ENCODE data around the gene ATAD3C.
"Not testable (repeated sequence)": the region's sequence is repeated elsewhere in the genome, so short reads cannot be mapped to it uniquely, and the experiment has no call there.

ATAD3C gene

DNA sequence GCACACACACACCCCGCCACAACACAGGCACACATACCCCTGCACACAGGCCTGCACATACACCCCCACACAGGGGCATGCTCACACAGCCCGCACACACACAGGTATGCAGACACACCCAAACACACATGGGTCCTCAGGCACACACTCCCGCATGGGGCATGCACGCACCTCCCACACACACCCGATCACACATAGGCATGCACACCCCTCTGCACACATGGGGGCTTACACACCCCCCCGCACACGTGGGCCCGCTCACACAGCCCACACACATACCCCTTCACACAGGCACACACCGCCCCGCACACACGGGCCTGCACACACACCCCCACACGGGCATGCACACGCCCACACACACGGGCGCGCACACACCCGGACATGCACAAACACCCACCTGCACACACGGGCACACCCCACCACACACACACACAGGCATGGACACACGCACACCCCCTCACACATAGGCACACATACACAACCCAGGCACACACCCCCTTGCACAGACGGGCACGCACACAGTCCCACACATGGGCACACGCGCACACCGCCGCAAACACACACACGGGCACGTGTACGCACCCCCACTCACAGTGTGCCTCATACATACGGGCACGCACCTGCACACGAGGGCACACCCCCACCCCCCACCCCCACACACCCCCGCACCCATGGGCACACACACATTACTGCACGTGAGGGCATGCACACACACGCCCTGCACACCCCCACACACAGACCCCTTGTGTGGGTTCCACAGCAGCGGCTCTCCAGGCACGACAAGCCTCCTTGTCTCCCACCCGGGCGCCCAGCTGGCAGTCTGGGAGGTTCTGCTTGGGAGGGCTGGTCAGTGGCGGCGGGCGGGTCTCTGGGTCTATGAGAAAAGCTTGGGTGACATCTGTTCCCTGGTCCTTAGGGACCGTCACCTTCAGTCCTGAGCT, 30.3 kb downstream of the ATAD3C start:
- DNase-seq: no peak

DNA sequence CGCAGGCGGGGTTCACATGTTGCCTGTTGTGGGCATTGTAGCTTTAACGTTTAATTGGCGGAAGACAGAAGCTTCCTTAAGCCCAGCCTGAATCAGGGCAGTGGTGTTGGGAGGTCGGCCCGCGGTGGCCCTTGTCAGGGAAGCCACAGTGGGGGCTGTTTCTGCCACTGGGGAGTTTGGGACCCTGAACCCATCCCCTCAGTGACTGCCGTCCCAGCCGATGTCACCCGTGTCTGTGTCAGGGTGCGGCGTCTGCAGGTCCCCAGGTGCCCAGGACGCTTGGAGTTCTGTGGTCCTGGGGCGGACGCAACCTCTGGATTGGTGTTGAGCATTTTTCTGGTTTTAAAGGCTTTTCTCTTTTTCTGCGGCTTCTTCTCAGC, 31.0 kb downstream of the ATAD3C start:
- DNase-seq: not testable (repeated sequence)

DNA sequence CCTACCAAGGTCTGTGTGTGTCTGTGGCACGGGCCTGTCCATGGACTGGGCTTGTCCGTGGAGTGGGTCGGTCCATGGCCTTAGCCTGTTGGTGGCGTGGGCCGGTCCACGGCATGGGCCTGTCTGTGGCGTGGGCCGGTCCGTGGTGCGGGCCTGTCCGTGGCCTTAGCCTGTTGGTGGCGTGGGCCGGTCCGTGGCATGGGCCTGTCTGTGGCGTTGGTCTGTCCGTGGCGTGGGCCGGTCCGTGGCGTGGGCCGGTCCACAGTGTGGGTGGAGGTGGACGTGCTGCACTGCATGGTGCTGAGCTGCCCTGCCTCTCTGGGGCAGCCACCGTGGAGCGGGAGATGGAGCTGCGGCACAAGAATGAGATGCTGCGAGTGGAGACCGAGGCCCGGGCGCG, 32.3 kb downstream of the ATAD3C start:
- not testable (repeated sequence) for DNase-seq

DNA sequence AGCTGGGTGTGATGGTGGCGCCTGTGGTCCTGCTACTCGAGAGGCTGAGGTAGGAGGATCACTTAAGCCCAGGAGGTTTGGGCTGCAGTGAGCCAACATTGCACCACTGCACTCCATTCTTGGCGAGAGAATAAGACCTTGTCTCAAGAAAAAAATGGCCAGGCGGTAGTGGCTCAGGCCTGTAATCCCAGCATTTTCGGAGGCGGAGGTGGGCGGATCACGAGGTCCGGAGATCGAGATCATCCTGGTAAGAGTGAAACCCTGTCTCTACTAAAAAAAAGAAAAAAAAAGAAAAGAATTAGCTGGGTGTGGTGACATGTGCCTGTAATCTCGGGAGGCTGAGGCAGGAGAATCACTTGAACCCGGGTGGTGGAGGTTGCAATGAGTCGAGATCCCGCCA, 33.4 kb downstream of the ATAD3C start:
- DNase-seq: no peak

DNA sequence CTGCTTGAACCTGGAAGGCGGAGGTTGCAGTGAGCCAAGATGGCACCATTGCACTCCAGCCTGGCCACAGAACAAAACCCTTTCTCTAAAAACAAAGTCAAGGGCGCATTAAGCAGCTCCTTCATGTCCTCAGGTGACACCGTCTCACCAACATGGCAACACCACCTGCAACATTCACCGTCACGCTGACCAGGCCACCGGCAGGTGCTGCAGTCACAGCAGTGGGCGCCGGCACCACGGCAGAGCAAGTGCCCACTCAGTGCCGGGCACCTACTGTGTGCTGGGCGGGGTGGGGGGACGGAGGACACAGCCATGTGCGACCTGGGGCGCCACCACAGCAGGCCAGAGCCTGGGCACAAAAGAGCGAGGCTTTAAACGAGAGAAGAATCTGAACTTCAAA, 34.2 kb downstream of the ATAD3C start:
- no peak for DNase-seq

DNA sequence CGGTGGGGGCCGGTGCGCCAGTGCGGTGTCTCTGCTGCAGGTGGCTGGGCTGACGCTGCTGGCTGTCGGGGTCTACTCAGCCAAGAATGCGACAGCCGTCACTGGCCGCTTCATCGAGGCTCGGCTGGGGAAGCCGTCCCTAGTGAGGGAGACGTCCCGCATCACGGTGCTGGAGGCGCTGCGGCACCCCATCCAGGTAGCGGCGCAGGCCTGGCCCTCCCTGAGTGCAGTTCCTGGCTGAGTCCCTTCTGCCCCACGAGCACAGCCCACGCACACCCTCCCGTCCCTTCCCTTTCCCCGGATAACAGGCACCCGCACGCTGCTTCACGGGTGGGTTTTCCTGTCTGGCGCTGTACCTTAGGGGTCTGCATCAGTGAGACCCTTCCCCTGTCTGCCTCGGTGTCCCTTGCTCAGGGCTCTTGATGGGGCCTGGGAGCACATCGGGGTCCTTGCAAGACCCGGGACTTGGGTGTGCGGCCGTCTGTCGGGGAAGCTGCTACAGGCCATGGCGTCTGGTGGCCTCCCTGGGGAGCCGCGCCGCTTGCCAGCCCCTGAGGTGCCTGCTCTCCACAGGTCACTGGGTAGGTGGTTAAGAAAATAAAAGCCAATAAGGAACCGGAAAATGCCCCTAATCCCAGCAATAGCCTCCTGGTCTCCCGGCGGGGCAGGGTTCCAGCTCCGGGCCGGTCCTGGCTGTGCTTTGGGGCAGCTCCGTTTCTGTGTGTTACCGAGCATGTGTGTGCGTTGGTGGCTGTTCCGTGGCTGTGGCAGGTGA, 35.7 kb downstream of the ATAD3C start:
- not testable (repeated sequence) for DNase-seq

DNA sequence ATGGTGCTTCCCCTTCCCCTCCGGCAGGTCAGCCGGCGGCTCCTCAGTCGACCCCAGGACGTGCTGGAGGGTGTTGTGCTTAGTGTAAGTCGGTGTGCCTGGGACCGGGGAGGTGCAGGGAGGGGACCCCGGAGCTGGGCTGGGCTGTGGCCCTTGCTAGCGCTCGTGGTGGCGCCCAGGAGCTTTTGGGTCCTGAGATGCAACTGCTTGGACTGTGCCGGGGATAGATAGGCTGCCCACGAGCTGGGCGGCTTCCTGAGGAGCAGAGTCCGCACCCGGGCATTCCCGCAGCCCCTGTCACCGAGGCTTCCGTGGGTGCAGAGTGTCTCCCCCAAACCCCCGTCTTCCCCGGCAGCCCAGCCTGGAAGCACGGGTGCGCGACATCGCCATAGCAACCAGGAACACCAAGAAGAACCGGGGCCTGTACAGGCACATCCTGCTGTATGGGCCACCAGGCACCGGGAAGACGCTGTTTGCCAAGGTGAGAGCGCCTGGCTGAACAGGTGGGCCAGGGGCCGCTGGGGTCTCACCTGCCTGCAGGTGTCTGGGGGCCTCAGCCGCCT, 36.3 kb downstream of the ATAD3C start:
- DNase-seq: not testable (repeated sequence)

DNA sequence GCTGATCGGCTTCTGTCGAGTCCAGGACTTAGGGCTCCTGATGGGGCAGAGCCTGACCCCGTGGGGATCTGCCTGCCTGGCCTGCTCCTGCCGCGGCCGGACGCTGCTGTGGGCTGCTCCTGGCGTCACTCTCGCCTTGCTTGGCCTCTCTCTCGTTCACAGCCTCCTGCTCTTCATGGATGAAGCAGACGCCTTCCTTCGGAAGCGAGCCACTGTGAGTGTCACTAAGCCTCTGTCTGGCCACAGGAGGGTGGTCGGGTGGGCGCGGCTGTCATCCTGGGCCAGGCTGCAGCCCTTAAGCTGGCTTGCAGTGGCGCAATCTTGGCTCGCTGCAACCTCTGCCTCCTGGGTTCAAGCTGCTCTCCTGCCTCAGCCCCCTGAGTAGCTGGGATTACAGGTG, 38.2 kb downstream of the ATAD3C start:
- no peak for DNase-seq

DNA sequence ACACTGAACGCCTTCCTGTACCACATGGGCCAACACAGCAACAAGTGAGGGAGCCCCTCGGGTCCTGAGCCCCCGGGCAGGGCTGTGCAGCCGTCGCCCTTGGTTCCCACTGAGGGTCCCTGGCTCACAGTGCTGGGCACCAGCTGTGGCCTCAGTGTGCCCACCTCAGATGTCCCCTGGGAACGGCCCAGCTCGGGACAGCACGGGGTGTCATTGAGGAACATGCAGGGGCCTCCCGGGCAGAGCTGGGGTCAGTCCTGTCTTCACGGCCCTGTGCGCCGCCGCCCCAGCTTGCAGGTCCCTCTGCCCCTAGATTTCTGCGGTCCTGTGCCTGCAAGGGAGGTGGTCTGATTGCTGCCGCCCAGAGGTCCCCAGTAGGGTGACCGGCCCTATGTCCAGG, 39.7 kb downstream of the ATAD3C start:
- DNase-seq: no peak

DNA sequence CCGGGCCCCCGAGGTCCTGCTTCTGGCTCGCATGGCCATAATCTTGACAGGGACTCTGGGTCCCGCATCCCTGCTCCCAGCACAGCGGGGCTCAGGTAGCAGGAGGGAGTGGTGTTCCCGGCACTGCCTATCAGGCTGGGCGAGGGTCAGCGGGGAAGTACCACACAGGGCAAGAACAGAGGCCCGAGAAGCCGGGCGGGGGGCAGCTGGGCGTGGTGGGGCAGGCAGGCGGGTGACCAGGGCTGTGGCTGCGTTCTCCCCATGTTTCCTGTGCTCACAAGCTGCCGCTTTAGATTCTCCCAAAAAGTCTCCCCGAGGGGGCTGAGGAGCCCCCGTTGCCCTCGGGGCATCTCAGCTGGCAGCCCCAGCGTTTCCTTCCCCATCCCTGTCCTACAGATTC, 40.4 kb downstream of the ATAD3C start:
- DNase-seq: no peak

DNA sequence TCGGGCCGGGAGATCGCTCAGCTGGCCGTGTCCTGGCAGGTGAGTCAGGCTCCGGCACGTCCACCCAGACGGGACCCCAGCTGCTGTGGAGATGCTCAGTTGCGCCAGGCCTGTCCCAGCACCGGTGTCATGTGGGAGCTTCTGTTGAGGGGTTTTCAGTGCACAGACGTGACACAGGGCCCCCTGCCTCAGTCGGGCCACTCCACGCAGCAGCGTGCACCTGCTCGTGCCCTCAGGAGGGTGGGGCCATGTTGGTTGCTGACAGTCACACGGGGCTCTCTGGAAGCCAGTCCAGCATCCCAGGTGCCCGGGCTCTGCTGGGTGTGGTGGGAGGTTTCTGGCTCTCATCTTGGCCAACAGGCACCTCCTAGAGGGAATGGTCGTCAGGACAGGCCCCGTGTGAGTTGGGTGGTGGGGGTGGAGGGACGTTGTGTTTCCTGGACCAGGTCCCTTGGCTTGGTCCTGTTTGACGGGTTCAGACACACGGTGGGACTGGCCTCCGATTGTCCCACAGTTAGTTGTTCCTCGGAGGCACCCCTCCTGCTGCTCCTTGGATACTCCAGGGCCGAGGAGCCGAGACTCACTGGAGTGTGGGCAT, 41.2 kb downstream of the ATAD3C start:
- DNase-seq: no peak

DNA sequence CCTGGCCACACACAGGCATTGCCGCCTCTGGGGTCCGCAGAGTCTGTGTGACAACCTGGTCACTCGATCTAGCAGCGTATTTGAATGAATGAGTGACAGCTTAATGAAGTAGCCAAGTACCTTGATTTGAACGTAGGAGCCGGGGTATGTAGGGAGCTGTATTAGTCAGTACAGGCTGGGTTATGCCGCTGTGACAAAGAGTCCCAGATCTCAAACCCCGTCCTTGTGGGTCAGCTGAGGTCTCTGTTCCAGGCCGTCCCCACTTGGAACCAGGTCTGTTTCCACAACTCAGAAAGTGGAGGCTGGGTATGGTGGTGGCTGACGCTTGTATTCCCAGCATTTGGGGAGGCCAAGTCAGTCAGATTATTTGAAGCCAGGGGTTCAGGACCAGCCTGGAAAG, 42.1 kb downstream of the ATAD3C start:
- DNase-seq: no peak

DNA sequence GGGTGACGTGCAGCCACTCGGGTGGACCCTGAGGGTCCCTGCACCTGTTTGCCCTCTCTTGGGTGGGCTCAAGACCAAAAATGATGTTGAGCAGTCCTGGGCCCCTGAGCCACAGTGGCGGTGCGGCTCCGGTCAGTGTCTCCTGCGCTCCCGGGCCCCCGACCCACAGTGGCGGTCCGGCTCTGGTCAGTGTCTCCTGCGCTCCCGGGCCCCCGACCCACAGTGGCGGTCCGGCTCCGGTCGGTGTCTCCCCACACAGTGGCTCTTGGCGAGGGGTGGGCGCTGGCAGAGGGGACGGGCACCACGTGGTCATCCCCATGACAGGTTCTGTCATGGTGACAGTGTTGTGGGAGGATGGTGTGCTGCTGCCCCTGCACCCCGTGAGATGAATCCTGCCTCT, 44.8 kb downstream of the ATAD3C start:
- DNase-seq: not testable (repeated sequence)

DNA sequence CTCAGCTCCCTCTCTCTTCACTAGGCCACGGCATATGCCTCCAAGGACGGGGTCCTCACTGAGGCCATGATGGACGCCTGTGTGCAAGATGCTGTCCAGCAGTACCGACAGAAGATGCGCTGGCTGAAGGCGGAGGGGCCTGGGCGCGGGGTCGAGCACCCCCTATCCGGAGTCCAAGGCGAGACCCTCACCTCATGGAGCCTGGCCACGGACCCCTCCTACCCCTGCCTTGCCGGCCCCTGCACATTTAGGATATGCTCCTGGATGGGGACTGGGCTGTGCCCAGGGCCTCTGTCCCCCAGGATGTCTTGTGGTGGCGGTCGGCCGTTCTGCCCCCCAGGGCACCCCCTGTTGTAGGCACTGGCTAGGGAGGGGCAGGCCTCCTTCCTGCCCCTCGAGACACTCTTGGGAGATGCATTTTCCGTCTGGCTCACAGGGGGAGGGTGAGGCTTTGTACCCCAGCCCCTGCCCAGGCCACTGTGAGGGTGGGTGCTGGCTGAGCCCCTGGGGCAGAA, 46.0 kb downstream of the ATAD3C start:
- DNase-seq: not testable (repeated sequence)

DNA sequence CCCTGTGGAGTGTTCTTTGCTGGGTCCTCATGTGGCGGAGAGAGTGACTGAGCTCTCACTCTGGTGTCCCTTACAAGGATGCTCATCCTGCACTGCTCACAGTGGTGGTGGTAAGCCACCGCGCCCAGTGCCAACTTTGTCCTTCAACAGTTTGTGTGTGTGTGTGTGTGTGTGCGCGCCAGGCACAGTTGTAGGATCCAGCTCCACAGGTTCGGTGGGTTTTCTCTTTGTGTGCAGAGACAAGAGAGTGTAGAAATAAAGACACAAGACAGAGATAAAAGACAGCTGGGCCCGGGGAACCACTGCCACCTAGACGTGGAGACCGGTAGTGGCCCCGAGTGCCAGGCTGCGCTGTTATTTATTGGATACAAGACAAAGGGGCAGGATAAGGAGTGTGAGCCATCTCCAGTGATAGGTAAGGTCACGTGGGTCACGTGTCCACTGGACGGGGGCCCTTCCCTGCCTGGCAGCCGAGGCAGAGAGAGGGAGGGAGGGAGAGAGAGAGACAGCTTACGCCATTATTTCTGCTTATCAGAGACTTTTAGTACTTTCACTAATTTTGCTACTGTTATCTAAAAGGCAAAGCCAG, 55.4 kb downstream of the ATAD3C start:
- DNase-seq: peak; percentile 60

DNA sequence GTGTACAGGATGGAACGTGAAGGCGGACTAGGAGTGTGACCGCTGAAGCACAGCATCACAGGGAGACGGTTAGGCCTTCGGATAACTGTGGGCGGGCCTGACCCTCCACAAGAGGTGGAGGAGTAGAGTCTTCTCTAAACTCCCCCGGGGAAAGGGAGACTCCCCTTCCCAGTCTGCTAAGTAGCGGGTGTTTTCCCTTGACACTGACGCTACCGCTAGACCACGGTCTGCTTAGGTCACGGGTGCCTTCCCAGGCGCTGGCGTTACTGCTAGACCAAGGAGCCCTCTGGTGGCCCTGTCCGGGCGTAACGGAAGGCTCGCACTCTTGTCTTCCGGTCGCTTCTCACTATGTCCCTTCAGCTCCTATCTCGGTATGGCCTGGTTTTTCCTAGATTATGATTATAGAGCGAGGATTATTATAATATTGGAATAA, 55.9 kb downstream of the ATAD3C start:
- DNase-seq: not testable (repeated sequence)

DNA sequence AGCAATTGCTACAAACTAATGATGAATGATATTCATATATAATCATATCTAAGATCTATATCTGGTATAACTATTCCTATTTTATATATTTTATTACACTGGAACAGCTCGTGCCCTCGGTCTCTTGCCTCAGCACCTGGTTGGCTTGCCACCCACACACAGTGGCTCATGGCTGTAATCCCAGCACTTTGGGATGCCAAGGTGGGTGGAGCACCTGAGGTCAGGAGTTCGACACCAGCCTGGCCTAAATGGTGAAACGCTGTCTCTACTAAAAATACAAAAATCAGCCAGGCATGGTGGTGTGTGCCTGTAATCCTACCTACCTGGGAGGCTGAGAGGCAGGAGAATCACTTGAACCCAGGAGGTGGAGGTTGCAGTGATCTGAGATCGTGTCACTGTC, 56.3 kb downstream of the ATAD3C start:
- not testable (repeated sequence) for DNase-seq

DNA sequence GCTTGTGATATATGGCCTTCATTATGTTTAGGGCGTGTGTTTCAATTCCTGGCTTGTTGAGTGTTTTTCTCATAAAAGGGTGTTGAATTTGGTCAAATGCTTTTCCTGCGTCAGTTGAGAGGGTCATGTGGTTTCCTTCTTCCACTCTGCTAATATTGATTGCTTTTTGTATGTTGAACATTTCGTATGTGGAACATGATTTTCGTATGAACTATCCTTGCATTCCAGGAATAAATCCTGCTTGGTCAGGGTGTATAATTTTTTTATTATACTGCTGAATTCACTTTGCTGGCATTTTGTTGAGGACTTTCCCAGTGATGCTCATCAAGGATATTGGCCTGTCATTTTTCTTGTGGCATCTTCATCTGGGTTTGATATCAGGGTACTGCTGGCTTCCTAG, 57.8 kb downstream of the ATAD3C start:
- DNase-seq: no peak

DNA sequence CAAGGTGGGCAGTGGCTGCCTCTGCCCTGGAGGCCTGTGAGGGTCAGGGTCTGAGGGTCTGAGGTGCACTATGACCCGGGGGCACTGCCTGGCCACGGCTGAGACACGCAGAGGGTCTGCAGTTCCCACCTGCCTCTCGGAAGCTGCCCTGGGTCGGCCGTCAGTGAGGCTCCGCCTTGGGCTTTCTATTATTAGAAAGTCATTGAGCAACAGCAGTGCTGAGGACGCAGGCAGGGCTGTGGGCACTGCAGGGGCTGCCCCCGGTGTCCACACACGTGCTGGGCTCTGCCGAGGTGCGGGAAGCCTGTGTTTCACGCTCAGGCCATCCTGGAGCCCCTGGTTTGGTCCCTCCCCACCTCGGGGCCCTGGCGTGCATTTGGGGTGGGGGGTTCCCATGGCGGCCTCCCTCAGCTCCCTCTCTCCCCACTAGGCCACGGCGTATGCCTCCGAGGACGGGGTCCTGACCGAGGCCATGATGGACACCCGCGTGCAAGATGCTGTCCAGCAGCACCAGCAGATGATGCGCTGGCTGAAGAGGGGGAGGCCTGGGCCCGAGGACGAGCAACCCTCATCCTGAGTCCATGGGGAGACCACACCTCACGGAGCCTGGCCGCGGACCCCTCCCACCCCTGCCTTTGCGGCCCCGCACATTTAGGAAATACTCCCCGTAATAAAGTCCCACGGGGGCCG, 59.4 kb downstream of the ATAD3C start:
- not testable (repeated sequence) for DNase-seq

DNA sequence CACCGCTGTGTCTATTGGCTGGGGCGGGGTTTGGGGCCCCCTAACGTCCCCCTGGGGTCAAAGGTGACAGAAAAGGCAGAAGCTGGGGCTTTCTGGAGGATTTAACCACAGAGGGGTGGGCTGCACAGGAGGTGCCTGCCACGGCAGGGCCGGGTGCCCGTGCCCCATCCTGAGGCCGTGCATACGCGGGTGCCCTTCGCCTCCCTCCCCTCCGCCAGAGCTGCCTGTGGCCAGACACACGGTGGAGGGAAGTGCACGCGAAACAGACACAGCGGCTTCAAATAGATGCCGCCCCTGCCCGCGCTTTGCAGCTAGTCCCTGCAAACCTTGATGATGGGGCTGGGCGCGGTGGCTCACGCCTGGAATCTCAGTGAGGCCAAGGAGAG, 60.0 kb downstream of the ATAD3C start:
- not testable (repeated sequence) for DNase-seq

DNA sequence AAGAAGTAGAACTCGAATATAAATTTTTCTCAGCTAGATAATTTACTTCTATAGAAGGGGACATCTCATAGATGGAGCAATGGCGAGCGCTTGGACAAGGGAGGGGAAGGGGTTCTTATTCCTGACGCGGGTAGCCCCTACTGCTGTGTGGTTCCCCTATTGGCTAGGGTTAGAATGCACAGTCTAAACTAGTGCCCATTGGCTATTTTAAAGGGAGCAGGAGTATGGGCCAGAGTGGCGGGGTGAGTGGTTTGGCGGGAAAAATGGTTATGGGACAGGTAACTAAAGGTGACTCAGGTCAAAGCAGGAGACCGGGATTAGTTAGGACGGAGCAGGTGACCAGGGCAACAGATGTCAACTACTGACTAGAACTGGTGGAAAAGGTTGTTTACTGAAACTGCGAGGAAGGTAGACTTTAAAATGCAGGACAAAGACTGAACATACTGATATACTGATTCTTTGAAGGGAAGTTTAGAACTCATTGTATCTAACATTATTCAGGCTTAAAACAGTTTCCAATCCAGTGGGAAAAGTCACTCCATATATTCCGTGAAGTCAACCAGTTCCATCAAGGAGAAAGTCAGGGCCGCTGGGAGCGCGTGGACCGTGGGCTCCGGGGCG, 61.5 kb downstream of the ATAD3C start:
- DNase-seq: no peak
